Right cardiac atrium (tissue), 5 donors: ENCODE measurements around the gene CCDC197. TPM values are rescaled to one million over a fixed set of nuclear protein-coding genes. Genes with fewer than 3 reads are reported as not detected.

Experiments
- ATAC-seq, 2 donors: fragments of 200-7000 bp; cut with Tn5 transposase; one replicate each; pipeline versions ENCODE4 v1.8.0 to v1.9.1; 2020; ENCODE audit warnings: moderate library complexity in 2 of 2, mild to moderate bottlenecking in 1 of 2
- DNase-seq, 3 donors: peaks; one replicate each; pipeline ENCODE4 v3.0.0-alpha.2; 2020
- H3K27ac ChIP-seq: one replicate; pipeline ENCODE4 v1.5.1; 2013; ENCODE audit warnings: mild to moderate bottlenecking, low read length, control low read depth, moderate library complexity
- H3K27me3 ChIP-seq: one replicate; pipeline ENCODE4 v1.6.1; 2013; ENCODE audit not compliant: control insufficient read depth, insufficient read depth
- H3K4me1 ChIP-seq: one replicate; pipeline ENCODE4 v1.6.1; 2013; ENCODE audit warnings: low read length; ENCODE audit not compliant: control insufficient read depth, insufficient read depth
- H3K4me3 ChIP-seq: one replicate; pipeline ENCODE4 v1.5.1; 2013; ENCODE audit warnings: low read length, control low read depth
- H3K9me3 ChIP-seq: one replicate; pipeline ENCODE4 v1.6.1; 2013; ENCODE audit warnings: low read length; ENCODE audit not compliant: control insufficient read depth
- WGBS: extraction: QIAGEN DNeasy Blood & Tissue Kit; methylation state at CpG from one replicate; pipeline ENCODE4 v1.1.7; 2013; 5-methylcytosine and 5-hydroxymethylcytosine counted together
- intact Hi-C, 4 donors: fragments of 100-400 bp; cut with DNase I; formaldehyde crosslinking; loops; one replicate each; pipeline versions ENCODE4 v1.11.0 to v1.14.0; 2022 to 2023
- polyA plus RNA-seq: library from polyadenylated mRNA; stranded (reverse); fragments of 200-250 nt; gene quantifications from one replicate; pipeline ENCODE4 v1.2.3, GENCODE V29; 2013
- total RNA-seq, 4 donors: library from RNA; stranded (reverse); fragmentation: NEBNext Ultra II Directional; extraction: Animal tissue kit (Norgen Biotek cat#: 25700); gene quantifications; one replicate each; pipeline ENCODE4 v1.2.1, GENCODE V29; 2021
- donor health status: healthy with polysubstance abuse.
- donor health status: DM: no; HTN: yes; CAD: no.
- donor health status: DM: no; HTN: no; CAD: no.
- donor health status: DM: no; HTN: yes; CAD: no; lungs with severe emphysema.
- donor health status: DM: yes; HTN: yes; CAD: no.

CCDC197 gene
- total and polyA plus RNA-seq, 5 donors: 0.44 to 0.45 TPM; not detected in 3

DNA sequence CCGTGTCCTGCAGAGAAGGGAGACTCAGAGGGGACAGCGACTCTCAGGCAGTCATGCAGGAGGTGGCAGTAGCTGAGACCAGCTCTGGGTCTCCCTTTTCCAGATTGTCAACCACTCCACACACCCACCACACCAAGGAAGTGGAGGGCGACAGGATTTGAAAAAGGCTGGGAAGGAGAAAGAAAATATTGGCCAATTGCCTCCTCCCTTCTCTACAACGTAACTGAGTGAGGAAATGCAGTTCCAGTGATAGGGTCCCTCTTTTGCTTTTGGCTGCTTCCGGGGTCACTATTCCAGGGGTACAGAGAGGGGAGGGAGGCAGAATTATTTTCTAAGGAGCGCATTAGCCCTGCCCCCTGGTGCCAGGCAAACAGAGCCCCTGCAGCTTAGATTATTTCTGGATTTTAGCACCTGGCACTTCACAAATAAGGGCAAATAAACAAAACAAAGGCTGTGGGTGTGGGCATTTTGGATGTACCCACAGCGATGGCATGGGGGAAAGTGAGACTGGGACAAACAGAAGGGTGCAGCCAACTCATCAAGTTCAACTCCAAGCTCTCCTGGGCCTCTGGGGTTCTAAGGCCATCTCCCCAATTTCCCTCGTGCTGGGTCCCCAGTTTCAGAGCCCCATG lies 41.1 kb upstream of the CCDC197 start:
- H3K9me3 ChIP-seq: no peaks in the 10 kb centered on the region
- no peak overlapping the region for H3K4me3 ChIP-seq
- H3K4me1 ChIP-seq: peaks cover 16% of the 10 kb centered on the region
- peak overlapping the region; percentile 37 for H3K27ac ChIP-seq
- 46% methylated on average over 8 of the region's 8 CpGs for WGBS
- no peak for ATAC-seq
- no peaks in the 10 kb centered on the region for H3K27me3 ChIP-seq
- intact Hi-C loops: no loop called here
- DNase-seq: no peak

DNA sequence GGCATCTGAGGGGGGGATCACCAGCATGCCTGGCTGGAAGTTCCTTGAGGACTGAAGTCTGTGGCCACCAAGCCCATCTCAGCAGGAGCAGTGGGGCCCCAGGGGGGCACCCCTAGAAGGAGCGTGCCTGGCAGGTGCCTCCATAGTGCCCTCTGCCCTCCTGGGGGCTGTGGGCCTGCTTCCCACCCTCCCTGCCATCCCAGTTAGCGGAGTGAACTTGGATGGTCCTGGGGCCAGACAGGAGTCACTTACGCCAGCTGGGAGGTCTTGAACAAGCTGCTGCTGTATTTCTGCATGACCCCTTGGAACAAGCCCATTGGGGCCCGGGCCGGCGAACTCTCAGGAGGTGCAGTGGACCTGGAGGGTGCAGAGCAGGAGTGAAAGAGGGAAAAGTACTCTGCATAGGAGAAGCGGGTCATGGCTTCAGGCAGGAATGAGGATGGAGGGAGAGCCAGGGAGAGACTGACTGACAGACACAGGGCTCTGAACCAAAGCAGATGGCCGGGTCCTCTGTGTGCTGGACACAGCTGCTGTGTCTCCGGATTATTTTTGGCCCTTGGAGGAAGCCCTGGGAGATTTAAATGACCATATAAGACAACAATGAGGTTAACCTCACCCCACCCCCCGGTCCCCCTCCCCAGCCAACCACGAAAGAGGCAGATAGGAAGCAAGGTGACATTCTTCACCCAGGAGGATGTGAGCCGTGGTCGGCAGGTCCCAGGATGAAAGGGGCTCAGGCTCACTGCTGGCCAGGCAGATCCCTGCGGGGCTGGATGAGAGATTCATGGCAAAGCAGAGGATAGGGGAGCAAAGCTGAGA lies 40.4 kb upstream of the CCDC197 start:
- H3K4me1 ChIP-seq: peaks cover 16% of the 10 kb centered on the region

DNA sequence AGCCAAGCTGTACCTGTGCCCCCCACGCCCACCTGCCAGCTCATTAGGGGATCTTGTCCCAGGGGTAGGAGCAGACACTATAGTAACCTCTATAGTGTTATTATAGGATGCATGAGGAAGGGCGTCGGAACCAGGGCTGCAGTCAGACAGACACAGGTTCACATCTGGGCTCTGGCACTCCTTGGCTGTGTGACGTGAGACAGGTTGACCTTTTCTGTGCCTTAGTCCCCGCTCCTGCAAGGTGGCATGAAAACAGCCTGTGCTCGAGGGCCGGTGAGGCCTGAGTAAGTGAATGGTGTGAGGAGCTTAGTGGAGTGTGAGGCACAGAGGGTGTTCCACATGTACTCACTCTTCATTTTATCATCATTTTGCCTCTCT lies 39.8 kb upstream of the CCDC197 start:
- DNase-seq (peak in 1 of 3 donors; percentile 10), ATAC-seq (peak; percentile 2 to 22)
- Histone ChIP-seq H3K27me3 (no peaks in the 10 kb centered on the region), H3K27ac (peak overlapping the region; percentile 53), H3K4me3 (no peak overlapping the region), H3K9me3 (no peaks in the 10 kb centered on the region), H3K4me1 (peaks cover 16% of the 10 kb centered on the region)
- intact Hi-C loops: no loop called here
- 77% methylated on average over 7 of the region's 7 CpGs for WGBS

More for the DNA sequence above, 40.4 kb upstream of the CCDC197 start:
- H3K9me3 ChIP-seq: no peaks in the 10 kb centered on the region
- intact Hi-C loops: no loop called here
- peak overlapping the region; percentile 53 for H3K27ac ChIP-seq
- ATAC-seq (peak; percentile 41 to 62), DNase-seq (no peak)
- WGBS: 40% methylated on average over 14 of the region's 14 CpGs
- H3K27me3 ChIP-seq: no peaks in the 10 kb centered on the region
- no peak overlapping the region for H3K4me3 ChIP-seq

- intact Hi-C loops: no loop called here
- H3K27me3 ChIP-seq: no peaks in the 10 kb centered on the region
- WGBS: 94% methylated on average over 16 of the region's 16 CpGs
Measured at GRCh38 chr14:93957751-93958566, 39.1 kb upstream of the CCDC197 start.

DNA sequence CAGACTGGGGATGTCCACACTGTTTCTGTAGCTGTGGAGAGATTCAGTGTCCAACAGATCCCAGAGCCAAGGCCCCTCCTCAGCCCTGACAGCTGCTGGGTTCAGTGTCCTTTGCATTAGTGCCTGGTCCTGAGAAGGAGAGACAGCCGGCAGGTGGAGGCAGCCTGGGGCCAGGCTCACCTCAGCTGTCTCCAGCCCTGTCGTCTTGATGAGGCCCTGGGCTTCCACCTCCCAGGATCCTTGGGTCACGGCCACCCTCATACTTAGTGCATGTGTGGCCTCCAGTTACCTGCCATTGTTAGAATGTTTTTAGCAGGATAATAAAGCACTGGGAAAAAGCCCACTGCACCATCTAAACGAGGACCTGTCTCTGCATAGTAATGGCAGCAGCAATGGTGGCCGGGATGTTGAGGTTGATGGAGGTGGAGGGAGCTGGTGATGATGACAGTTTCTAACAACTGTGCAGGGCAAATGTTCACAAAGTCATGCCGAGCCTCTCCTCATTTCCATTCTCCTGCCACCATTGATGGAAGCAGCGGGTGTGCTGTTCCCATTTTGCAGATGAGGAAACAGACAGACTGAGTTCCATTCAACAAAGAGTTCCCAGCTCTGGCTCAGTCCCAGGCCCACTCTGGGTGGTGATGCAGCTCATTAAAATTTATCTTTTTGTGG lies 38.4 kb upstream of the CCDC197 start:
- no peaks in the 10 kb centered on the region for H3K9me3 ChIP-seq
- H3K4me1 ChIP-seq: peaks cover 21% of the 10 kb centered on the region
- H3K27ac ChIP-seq: no peak overlapping the region
- 85% methylated on average over 7 of the region's 7 CpGs for WGBS
- H3K4me3 ChIP-seq: no peak overlapping the region
- DNase-seq (peak in 1 of 3 donors; percentile 18), ATAC-seq (no peak)
- no peaks in the 10 kb centered on the region for H3K27me3 ChIP-seq
- intact Hi-C loops: no loop called here

More at GRCh38 chr14:93957751-93958566, 39.1 kb upstream of the CCDC197 start:
- H3K4me1 ChIP-seq: peaks cover 18% of the 10 kb centered on the region
- ATAC-seq (no peak), DNase-seq (peak in 1 of 3 donors; percentile 41)
- no peak overlapping the region for H3K4me3 ChIP-seq
- H3K27ac ChIP-seq: peak overlapping the region; percentile 53
- H3K9me3 ChIP-seq: no peaks in the 10 kb centered on the region

GRCh38 chr14:93959239-93960107 lies 37.6 kb upstream of the CCDC197 start:
- 71% methylated on average over 23 of the region's 23 CpGs for WGBS
- H3K4me1 ChIP-seq: peaks cover 24% of the 10 kb centered on the region
- intact Hi-C loops: no loop called here

DNA sequence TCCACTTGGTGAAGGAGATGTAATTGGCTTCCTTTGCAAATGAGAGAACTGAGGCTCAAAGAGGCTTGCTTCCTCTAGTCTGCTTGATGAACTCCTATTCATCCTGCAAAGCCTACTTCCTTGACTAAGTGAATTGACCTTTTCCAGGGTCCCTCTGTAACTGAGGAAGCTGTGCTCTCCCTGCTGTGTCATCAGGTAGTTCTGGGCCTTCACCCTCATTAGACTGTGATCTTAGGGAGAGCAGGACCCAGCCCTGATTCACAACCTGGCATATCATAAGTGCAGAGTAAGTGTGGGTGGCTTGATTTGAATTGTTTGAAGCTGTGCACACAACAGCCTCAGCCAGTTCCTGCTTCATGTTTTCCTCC lies 37.0 kb upstream of the CCDC197 start:
- ATAC-seq (no peak), DNase-seq (no peak)
- Histone ChIP-seq H3K27ac (no peak overlapping the region), H3K9me3 (no peaks in the 10 kb centered on the region), H3K4me3 (no peak overlapping the region), H3K4me1 (peaks cover 24% of the 10 kb centered on the region), H3K27me3 (no peaks in the 10 kb centered on the region)
- intact Hi-C loops: no loop called here

More at GRCh38 chr14:93959239-93960107, 37.6 kb upstream of the CCDC197 start:
- no peaks in the 10 kb centered on the region for H3K27me3 ChIP-seq
- DNase-seq: peak in 2 of 3 donors; percentile 33 to 68
- peak in 1 of 2 donors; percentile 37 for ATAC-seq
- no peaks in the 10 kb centered on the region for H3K9me3 ChIP-seq
- peak overlapping the region; percentile 31 for H3K27ac ChIP-seq
- H3K4me3 ChIP-seq: no peak overlapping the region

GRCh38 chr14:93960774-93961438 lies 36.2 kb upstream of the CCDC197 start:
- DNase-seq: peak in 1 of 3 donors; percentile 9
- Histone ChIP-seq H3K4me1 (peaks cover 20% of the 10 kb centered on the region), H3K9me3 (no peaks in the 10 kb centered on the region)

DNA sequence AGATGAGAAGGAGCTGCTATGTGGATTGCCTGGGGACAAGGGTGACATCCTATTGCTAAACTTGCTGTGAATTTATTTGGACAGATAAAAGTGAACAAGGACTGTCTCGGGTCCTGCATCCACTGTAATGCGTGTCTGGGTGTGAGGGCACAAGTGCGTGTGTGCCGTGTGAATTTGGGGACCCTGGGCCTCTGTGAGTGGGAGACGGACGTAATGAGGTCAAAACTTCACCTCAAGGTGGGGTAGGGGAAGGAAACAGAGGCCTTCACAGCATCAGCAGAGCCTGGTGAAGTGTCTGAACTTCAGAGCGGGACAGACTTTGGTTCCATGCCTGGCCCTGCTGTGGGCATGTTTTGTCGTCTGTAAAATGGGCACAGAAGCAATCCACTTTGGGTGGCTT lies 35.5 kb upstream of the CCDC197 start:
- intact Hi-C loops: no loop called here
- H3K4me3 ChIP-seq: no peak overlapping the region
- ATAC-seq (no peak), DNase-seq (peak in 1 of 3 donors; percentile 5)
- WGBS: 94% methylated on average over 8 of the region's 8 CpGs
- peaks cover 14% of the 10 kb centered on the region for H3K4me1 ChIP-seq
- no peak overlapping the region for H3K27ac ChIP-seq
- H3K9me3 ChIP-seq: no peaks in the 10 kb centered on the region
- H3K27me3 ChIP-seq: no peaks in the 10 kb centered on the region

More at GRCh38 chr14:93960774-93961438, 36.2 kb upstream of the CCDC197 start:
- intact Hi-C loops: no loop called here
- no peak for ATAC-seq
- 88% methylated on average over 3 of the region's 3 CpGs for WGBS
- H3K4me3 ChIP-seq: no peak overlapping the region
- no peak overlapping the region for H3K27ac ChIP-seq
- H3K27me3 ChIP-seq: no peaks in the 10 kb centered on the region
